COLO668 (cell line): Measurements from ENCODE around the gene COL26A1.
"Not testable (repeated sequence)": the region's sequence is repeated elsewhere in the genome, so short reads cannot be mapped to it uniquely, and the experiment has no call there.

Experiments used
- DNase-seq: peaks from one replicate; lab custom pipeline; 2025; ENCODE audit not compliant: unreplicated experiment; lab: John Stamatoyannopoulos, UW

Gene COL26A1

GRCh38 chr7:101436857-101437576 lies 74.3 kb downstream of the COL26A1 start:
- DNase-seq = no peak

DNA sequence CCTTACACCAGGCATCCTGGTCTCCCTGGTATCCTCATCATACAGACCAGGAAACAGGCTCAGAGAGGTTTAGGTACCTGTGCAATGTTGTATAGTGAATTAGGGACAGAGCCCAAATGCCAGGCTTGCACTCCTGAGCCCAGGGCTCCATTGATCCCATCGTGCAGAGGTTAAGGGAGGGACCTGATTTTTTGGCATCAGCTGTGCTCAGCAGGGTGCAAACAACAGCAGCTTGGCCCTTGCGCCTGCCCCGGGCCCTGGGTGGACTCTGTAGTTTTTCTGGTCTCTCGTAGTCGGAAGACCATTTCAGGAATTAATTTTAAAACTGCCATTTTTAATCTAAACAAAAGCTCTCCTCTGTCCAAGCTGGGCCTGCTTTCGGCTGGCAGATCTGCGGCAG lies 79.2 kb downstream of the COL26A1 start:
- DNase-seq = no peak

GRCh38 chr7:101442426-101443070 lies 79.9 kb downstream of the COL26A1 start:
- no peak for DNase-seq

DNA sequence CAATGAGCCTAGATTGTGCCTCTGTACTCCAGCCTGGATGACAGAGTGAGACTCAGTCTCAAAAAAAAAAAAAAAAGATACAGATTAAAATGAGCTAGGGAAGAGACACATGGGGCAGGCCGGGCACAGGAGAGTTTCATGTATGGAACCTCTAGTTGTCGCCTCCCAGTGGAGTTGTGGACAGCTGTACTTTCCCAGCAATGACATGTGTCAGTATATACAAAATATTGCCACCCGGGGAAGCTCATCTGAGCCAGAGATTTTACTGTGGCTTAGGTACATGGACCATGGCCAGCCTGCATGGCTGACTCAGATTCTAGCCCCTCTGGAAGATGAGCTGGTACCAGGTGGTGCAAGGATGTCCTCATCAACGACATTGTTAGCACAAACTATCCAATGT lies 87.4 kb downstream of the COL26A1 start:
- DNase-seq = no peak

DNA sequence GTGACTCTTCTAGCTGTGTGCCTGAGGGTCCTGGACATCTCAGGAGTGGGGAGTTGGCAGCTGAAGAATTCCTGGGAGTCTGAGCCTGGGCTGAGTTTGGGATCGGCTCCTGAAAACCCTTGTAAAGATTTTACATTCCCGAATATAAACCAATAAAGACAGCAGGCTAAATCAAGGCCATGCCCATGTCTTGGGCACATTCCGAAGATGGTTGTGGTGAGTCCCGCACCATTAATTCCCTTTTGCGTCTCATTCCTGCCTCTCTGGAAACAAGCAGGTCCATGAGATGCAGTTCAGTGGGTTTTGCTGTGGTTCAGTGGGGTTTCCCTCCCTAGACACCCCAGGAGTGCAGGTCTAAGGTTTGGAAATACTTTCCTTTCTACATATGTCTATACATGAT lies 90.9 kb downstream of the COL26A1 start:
- DNase-seq = no peak

GRCh38 chr7:101457001-101457750 lies 94.5 kb downstream of the COL26A1 start:
- no peak for DNase-seq

DNA sequence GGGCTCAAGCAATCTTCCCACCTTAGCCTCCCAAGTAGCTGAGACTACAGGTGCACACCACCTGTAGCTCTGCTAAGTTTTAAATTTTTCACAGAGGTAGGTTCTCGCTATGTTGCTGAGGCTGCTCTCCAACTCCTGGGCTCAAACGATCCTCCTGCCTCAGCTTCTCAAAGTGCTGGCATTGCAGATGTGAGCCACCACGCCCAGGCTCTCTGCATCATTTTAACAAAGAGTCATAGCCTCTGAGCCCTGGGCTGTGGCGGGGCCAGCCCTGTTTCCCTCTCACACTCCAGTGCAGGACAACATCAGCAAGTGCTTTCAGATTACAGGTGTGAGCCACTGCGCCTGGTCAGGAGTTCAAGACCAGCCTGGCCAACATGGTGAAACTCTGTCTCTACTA lies 102.5 kb downstream of the COL26A1 start:
- DNase-seq = no peak

GRCh38 chr7:101465576-101466196 lies 103.0 kb downstream of the COL26A1 start:
- no peak for DNase-seq

DNA sequence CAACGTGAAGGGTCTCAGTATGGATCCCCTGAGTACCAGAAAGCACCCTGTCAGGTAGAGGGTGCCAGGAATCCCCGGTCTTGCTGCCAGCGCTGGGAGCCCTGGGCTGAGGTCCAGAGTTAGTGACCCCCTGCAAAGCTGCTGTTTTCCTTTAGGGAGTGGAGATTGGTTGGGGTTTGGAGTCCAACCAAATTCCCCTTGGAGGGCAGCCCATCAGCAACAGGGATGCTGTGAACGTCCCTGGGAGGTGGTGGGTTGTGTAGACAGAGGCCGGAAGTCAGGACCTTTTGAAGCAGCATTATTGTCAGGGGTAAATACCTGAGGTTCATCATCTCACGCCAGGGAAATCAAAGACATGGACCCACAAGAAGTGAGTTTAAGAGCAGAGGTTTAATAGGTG lies 104.2 kb downstream of the COL26A1 start:
- DNase-seq = no peak

- no peak for DNase-seq
These were observed 106.0 kb downstream of the COL26A1 start for GRCh38 chr7:101468546-101469275.

DNA sequence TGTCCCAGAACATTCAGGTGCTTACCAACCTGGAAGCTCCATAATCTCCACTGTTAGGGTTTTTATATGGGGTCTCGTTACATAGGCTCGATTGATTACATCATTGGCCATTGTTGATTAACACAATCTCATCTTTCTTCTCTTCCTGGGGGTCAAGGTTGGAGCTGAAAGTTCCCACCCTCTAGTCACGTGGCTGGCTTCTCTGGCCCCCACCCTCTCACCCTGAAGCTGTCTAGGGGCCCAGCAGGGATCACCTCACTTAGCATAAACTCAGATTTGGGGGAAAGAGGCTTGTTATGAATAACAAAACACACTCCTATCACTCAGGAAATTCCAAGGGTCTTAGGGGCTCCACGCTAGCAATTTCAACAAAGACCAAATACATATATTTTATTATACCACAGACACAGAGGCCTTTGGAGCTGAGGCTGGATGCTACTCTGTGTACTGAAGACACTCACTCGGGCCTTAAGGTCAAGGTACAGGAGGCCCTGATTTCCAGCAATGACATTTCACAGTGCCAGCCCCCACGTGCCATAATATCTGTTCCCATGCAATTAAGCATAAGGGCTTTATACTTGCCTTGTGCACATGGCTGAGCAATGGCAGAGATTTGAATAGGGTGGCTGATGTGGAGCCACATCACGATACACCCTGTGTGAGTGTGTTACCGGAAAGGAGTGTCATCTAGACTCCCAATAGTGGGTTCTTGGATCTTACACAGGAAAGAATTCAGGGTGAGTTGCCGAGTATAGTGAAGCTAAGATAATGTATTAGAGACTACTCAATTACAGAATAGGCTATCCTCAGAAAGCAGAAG lies 108.2 kb downstream of the COL26A1 start:
- DNase-seq = no peak

GRCh38 chr7:101474178-101474577 lies 111.5 kb downstream of the COL26A1 start:
- no peak for DNase-seq

DNA sequence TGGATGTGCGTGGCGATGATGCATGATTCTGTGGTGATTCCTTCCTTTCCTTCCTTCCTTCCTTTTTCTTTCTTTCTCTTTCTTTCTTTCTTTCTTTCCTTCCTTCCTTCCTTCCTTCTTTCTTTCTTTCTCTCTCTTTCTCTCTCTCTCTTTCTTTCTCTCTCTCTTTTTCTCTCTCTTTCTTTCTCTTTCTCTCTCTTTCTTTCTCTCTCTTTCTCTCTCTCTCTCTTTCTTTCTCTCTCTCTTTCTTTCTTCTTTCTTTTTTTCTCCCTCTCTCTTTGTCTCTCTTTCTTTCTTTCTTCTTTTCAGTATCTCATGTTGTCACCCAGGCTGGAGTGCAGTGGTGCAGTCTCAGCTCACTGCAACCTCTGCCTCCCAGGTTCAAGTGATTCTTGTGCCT lies 113.0 kb downstream of the COL26A1 start:
- DNase-seq = not testable (repeated sequence)

GRCh38 chr7:101479217-101479616 lies 116.5 kb downstream of the COL26A1 start:
- no peak for DNase-seq

GRCh38 chr7:101486056-101486432 lies 123.4 kb downstream of the COL26A1 start:
- not testable (repeated sequence) for DNase-seq

DNA sequence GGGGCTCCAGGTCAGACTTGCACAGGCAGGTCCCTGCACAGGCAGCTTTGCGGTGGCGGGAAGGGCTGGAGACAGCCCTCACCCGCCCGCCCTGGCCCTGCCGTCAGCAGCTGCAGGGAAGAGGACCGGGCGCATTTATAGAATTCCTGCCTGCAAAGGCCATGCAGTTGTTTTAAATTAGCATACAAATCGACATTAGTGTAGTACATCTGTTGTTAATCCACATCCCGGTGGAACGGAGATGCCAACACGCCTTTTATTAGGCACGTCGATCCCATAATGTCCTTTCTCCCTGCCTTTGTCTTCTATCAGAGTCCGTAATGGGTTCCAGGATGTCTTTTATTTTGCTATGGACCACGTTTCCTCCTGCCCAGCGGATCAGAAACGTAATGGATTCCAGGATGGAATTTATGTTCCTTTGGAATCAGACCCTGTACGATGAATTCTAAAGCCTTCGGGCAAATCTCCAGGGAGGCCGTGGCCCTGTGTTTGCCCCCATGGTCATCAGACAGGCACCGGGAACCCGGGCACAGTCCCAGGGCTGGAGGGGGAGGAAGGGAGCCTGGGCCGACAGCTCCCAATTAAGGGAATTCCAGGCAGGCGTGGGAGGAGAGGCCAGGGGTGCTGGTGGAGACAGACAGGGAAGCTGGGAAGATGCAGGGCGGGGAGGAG lies 123.9 kb downstream of the COL26A1 start:
- DNase-seq = no peak

DNA sequence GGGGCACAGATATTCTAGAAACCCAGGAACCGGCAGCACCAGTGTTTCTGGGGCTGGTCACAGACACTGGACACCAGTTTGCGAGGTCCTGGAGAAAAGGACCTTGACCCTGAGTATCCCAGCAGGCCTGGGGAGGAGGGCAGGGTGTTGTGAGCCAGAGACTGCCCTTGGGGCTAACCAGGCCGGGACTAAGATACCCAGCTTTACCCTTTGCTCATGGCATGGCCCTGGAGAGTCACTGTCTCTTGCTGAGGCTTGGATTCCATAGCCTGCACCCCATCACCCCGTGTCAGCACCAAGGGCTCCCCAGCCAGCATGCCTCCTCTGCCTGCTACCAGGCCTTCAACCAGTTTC lies 124.4 kb downstream of the COL26A1 start:
- DNase-seq = no peak

GRCh38 chr7:101487753-101488152 lies 125.1 kb downstream of the COL26A1 start:
- DNase-seq = no peak

DNA sequence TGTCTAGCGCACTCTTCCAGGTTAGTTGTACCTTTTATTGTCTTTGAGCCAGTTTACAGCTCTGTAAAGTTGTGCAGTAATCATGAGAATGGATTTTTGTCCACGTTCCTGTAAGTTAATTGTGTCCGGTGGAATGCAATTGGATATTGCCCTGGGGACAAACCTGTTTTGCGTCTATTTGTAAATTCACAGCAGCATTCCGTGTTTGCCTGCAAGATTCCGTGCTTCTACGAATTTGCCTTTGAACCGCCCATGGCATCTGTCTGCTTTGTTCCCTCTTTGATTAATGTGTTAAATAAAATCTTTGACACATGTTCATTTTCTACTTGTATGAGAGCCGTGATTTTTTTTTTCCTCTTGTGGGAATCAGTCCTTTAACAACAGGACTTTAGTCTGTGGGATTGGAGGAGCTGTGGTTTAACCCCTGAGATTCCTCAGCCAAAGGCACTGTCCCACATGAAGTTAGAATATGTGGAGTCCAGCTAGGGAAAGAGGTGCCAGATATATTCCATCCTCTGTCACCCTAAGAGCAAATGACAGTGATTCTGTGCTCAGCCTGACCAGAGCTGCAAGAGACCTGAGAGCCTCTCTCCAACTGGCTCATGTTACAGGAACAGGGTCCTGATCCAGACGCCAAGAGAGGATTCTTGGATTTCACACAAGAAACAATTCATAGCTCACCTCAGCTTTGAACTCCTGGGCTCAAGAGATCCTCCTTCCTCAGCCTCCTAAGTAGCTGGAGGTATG lies 126.3 kb downstream of the COL26A1 start:
- no peak for DNase-seq
